HG02610 (cell line): ENCODE results near the gene ETHE1.

Experiments used
- ATAC-seq: cut with Tn5 transposase; IDR thresholded peaks from one replicate; pipeline ENCODE4 v1.9.1; 2021; ENCODE audit warnings: mild to moderate bottlenecking, moderate library complexity; ENCODE audit not compliant: unreplicated experiment

Gene ETHE1

DNA sequence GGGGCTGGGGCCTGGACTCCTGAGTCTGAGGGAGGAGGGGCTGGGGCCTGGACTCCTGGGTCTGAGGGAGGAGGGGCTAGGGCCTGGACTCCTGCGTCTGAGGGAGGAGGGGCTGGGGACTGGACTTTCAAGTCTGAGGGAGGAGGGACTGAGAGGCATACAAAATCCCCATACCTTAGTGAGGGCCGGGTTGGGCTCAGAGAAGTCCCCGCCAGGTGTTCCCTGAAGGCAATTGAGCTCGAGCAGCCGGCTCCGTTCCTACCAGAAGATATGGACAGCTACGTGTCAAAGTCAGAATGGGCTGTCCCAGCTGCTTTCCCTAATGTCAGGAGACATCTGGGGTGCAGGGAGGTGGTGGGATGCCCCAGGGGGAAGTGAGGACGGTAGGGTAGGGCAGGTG, 31.9 kb downstream of the ETHE1 start:
- ATAC-seq = no peak

DNA sequence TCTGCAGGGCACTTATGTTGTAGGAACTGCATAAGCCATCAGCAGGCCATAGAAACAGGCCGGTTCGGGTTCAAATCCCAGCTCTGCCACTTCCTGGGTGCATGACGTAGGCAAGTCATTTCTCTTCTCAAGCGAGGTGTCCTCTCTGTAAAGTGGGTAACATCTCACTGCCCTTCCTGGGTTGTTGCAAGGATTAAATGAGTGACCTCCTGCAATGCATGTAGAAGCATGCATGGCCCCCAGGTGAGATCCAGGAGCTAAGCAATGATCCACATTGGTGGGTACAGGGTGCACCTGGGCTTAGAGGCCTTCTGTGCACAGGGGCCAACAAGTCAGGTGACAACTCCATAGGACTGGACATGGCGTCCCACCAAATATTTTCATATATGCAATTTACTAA, 36.2 kb downstream of the ETHE1 start:
- no peak for ATAC-seq

GRCh38 chr19:43489979-43490599, 36.9 kb downstream of the ETHE1 start:
- ATAC-seq = no peak

DNA sequence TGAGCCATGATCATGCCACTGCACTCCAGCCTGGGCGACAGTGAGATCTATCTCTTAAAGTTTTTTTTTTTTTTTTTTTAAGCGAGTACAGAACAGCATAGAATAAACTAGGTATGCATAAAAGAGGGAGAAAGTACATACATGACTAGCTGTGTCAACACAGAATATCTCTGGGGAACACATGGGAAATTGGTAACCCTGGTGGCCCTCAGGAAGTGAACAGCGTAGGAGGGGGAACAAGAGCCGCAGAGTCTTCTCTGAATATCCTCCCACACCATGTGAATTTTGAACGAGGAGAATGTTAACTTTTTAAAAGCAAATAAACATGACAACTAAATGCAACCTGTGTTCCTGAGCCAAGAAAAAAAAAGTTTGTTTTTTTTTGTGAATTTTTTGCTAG, 37.7 kb downstream of the ETHE1 start:
- no peak for ATAC-seq

DNA sequence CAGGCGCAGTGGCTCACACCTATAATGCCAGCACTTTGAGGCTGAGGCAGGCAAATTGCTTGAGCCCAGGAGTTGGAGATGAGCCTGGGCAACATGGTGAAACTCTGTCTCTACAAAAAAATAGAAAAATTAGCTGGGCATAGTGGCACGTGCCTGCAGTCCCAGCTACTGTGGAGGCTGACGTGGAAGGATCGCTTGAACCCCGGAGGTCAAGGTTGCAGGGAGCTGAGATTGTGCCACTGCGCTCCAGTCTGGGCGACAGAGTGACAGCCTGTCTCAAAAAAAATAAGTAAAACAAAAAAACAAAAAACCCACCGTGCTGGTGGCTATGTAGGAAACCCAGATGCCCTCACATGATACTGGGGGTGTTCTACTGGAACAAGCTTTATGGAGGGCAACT, 38.8 kb downstream of the ETHE1 start:
- ATAC-seq = no peak

DNA sequence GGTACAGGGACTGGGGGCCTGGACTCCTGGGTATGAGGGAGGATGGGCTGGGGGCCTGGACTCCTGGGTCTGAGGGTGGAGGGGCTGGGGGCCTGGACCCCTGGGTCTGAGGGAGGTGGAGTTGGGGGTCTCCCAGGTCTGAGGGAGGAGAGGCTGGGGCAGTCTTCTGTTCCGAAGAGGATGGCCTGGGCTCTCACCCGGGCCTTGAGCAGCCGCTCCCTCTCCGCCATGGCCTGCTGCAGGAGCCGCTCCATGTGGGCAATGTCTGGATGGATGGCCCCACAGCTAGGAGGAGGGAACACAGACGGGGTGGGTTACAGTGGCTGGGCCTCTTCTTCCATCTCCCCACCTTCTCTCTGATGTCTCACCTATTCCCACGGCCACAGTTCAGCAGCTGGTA, 40.6 kb downstream of the ETHE1 start:
- no peak for ATAC-seq

DNA sequence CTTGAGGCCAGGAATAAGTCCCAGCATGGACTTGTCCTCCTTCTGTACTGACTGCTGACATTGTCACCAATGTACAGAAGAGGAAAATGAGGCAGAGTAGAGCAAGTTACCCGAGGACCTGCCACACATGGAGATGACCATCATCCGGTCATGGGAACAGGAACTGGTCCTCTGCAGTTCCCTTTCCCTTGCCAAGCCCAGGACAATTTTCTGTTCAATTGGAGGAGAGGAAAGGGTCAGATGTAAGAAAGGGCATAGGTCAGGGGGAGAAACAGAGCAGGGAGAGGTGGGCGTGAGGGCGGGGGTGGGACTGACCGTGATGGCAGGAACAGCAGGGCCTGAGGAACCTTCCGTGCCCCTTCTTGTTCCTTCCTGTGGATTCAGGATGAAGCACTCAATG, 41.0 kb downstream of the ETHE1 start:
- ATAC-seq = no peak

- ATAC-seq = no peak
Measured at GRCh38 chr19:43483281-43483680, 43.7 kb downstream of the ETHE1 start.

DNA sequence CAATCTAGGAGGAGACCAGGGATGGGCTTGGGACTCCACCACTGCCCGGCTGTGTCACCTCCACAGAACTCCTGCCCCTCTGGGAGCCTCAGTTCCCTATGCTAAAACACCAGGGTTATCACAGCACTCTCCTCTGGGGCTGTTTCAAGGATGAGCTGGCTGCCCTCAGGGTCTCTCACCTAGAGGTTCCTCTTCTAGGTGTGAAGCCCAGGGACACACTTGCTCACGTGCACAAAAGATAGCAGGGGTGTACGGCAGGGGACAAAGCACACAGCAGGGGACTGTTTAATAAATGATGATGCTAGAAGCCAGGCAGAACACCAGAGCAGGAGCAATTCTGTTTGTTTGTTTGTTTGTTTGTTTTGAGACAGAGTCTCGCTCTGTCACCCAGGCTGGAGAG, 44.8 kb downstream of the ETHE1 start:
- no peak for ATAC-seq

- no peak for ATAC-seq
Measured at GRCh38 chr19:43481701-43482100, 45.3 kb downstream of the ETHE1 start.

DNA sequence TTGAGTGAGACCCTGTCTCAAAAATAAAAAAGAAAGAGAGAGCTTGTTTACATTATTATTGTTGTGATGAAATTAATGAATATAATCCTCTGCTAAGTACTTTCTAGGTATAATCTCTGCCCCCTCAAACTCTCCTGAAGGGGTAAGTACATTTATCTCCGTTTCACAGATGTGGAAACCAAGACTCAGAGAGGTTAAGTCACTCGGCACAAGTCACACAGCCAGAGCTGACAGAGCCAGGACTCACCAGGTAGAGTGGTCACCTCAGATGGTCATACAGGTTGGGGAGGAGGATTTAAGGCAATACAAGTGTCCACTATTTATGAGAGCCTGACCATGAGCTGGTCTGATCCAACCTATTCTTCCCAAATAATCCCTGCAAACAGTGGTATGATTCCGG, 46.4 kb downstream of the ETHE1 start:
- ATAC-seq = no peak

GRCh38 chr19:43479961-43480561, 46.9 kb downstream of the ETHE1 start:
- ATAC-seq = no peak

GRCh38 chr19:43479226-43479625, 47.8 kb downstream of the ETHE1 start:
- ATAC-seq = no peak

- ATAC-seq = no peak
Measured at GRCh38 chr19:43478323-43478722, 48.7 kb downstream of the ETHE1 start.

- ATAC-seq = no peak
Measured at GRCh38 chr19:43476606-43477005, 50.4 kb downstream of the ETHE1 start.

DNA sequence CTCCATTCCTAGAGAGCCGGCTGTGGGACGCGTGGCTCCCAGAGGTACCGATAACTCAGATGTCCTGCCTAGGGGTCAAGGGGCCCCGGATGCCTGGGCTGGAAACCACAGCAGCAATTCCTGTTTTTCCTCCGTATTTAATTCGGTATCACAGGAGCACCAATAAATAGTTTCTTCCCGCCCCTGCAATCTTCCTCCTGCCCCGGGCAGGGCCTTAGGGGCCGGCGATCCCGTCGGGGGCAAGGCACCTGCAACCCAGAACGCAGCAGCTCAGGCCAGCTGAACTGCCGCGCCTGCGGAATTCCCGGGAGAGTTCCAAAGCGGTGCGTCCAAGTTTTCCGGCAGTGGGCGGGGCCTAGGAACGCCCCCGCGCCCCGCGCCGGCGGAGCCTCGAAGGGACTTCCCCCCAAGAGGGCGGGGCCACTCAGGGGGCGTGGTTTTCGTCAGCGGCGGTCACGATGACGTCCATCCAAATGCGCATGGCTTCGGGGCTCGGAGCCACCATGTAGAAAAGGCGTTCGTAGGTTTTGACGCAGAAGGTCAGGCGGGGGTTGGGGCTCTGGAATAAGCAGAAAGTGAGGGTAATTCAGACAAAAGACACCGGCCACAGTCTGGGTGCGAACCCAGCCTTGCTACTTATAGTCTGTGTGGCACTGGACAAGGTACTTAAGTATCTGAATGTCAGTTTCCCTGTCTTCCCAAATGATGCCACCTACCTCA, 51.9 kb downstream of the ETHE1 start:
- peak; percentile 80 for ATAC-seq

- ATAC-seq = no peak
Measured at GRCh38 chr19:43474487-43474886, 52.5 kb downstream of the ETHE1 start.

GRCh38 chr19:43471091-43471490, 55.9 kb downstream of the ETHE1 start:
- ATAC-seq = no peak

DNA sequence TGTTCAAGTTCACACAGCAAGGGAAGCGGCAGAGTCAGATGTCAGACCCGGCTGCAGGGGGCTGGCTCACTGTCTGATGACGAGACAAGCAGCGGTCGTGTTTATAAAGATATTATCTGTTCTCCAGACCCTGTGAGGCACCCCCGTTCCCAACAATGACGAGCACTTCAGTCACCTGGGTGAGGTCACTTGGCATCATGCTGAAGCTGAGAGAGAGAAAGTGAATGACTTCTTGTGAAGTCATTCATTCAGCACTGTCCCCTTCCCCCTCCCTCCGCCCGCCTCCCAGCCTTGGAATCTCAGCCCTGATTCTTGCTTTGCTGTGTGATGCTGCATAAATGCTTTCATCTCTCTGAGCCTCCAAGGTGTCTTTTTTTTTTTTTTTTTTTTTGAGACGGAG, 56.7 kb downstream of the ETHE1 start:
- ATAC-seq = no peak

DNA sequence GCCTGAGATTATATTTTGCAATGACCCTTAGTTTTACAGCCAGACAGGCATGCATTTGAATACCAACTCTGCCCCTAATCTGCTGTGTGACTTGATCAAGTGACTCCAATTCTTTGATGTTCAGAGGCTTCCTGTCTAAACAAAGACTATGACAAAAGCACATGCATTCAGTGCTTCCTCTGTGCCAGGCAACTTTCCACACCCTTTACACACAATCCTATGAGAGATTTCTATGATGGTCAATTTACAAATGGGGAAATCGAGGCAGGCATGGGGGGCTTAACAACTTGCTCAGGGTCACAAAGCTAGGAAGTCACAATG, 57.9 kb downstream of the ETHE1 start:
- ATAC-seq = no peak

DNA sequence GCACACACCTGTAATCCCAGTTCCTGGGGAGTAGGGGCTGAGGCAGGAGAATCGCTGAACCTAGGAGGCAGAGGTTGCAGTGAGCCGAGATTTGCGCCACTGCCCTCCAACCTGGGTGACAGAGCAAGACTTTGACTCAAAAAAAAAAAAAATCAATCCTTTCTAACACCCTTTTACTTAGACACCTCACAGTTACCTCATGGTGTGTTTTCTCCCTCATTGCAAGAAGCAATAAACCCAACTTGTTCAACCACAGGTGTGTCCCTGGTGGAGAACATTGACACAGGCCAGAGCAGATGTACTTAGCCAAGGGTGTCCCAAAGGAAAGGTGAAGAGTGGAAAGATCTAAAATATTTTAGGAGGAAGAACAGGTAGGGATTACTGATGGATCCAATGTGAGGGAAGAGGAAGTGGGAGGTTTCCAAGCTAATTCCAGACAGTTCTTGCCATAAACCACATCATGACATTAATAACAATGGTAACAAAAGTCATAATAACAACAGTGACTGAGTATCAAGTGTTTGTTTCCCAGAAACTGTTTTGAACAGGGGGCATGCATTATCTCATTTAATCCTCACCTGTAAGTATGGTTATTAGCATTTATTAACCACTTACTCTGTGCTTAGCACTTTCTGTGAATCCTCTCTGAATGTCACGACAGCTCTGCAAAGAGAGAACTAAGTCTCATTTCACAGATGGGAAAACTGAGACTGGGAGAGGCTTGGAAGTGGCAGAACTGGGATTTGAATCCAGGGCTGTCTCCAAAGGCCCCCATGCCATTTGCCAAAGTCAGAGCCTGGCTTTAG, 58.4 kb downstream of the ETHE1 start:
- no peak for ATAC-seq

GRCh38 chr19:43467730-43468129, 59.3 kb downstream of the ETHE1 start:
- no peak for ATAC-seq
